ENCODE results near the gene UBL7.

UBL7 gene

DNA sequence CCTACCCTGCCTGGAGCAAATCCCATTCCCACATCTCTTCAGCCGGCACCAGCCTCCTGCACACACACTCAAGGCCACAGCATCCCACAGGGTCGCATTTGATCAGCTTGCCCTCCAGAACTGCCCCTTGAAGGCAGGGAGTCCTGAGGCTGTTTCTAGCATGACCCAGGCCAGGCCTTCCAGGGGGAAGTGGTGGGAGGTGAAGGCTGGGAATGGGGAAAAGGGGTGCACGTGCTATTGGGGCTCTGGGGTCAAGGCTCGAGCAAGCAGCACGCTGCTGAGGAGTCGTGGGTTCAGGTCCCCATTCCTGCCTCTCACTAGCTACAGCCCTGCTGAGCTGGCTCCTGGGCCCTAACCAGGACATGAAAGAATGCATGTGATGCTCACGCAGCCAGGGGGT, 52.1 kb downstream of the UBL7 start:
- peaks cover 4% of the 10 kb centered on the region for H3K27me3 ChIP-seq
- no peaks in the 10 kb centered on the region for H3K9me3 ChIP-seq
- TF ChIP-seq, protein P1, sequence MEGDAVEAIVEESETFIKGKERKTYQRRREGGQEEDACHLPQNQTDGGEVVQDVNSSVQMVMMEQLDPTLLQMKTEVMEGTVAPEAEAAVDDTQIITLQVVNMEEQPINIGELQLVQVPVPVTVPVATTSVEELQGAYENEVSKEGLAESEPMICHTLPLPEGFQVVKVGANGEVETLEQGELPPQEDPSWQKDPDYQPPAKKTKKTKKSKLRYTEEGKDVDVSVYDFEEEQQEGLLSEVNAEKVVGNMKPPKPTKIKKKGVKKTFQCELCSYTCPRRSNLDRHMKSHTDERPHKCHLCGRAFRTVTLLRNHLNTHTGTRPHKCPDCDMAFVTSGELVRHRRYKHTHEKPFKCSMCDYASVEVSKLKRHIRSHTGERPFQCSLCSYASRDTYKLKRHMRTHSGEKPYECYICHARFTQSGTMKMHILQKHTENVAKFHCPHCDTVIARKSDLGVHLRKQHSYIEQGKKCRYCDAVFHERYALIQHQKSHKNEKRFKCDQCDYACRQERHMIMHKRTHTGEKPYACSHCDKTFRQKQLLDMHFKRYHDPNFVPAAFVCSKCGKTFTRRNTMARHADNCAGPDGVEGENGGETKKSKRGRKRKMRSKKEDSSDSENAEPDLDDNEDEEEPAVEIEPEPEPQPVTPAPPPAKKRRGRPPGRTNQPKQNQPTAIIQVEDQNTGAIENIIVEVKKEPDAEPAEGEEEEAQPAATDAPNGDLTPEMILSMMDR (IDR thresholded peaks at IDR 0.05), result no peak
- H3K36me3 ChIP-seq, result no peaks in the 10 kb centered on the region
- H3K4me1 ChIP-seq (ENCODE audit: control insufficient read depth in 1 of 2, insufficient read depth in 1 of 2, low read depth in 1 of 2, low read length in 1 of 2), result peaks cover 7 to 9% of the 10 kb centered on the region in 2 experiments
- no peak overlapping the region for H3K4me3 ChIP-seq (ENCODE audit: low read depth in 1 of 2, low read length in 1 of 2)
- H3K27ac ChIP-seq, result no peak overlapping the region

DNA sequence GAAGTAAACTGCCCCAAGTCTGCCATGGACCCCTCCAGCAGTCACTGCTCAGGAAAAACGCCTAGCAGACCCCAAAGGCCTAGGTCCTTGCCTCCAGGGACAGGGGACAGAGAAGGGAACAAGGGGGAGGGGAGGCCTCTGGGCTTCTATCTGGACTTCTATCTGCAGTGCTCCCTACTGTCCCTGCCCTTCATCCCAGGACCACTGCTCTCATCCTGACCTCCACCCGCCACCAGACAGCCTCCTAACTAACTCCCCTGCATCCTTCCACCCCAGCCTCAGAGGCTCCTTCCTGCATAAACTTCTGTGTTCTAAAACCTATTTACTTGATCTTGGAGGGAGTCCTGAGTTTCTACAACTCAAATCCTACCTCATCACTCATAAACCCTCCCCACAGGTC, 52.6 kb downstream of the UBL7 start:
- Histone ChIP-seq H3K4me1 (ENCODE audit: control insufficient read depth in 1 of 2, insufficient read depth in 1 of 2, low read depth in 1 of 2, low read length in 1 of 2) (peaks cover 11 to 13% of the 10 kb centered on the region in 2 experiments), H3K27ac (no peak overlapping the region), H3K36me3 (no peaks in the 10 kb centered on the region), H3K4me3 (ENCODE audit: low read depth in 1 of 2, low read length in 1 of 2) (no peak overlapping the region), H3K27me3 (peaks cover 7% of the 10 kb centered on the region), H3K9me3 (no peaks in the 10 kb centered on the region)
- TF ChIP-seq, protein P1 (IDR thresholded peaks at IDR 0.05), result no peak

DNA sequence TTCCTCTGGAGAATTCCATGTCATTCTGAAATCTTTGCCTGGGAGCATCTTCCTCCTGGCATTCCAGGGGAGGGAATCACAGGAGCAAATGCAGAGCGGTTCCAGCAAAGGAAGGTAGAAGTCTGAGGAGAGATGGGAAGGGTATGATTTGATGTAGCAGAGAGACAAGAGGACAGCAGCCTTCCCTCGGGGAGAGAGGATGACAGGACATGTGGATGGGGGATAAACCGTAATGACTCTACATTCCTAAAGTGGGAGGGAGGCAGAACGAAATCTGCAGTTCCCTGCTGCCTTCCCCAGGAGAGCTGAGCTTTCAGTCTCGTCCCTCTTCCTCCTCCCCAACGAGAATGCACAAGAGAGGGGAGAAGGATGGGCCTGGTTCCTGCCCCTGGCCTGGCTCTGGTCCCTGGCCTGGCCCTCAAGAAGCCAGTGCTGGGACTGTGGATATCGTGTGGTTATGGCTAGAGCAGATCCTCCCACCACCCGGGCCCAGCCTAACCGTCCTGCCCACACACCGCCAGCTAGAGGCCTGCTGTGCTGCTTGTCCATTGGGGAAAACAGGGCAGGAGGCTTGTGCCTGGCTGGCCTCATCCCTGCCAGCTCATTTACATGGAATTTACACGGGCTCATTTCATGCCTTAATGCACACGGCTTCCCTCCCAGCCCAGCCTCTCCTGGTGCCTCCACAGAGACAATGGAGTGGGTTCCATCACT, 53.8 kb downstream of the UBL7 start:
- Histone ChIP-seq H3K9me3 (no peaks in the 10 kb centered on the region), H3K27me3 (peaks cover 7% of the 10 kb centered on the region), H3K27ac (no peak overlapping the region), H3K4me1 (ENCODE audit: control insufficient read depth in 1 of 2, insufficient read depth in 1 of 2, low read depth in 1 of 2, low read length in 1 of 2) (peaks cover 23 to 25% of the 10 kb centered on the region in 2 experiments), H3K36me3 (no peaks in the 10 kb centered on the region), H3K4me3 (ENCODE audit: low read depth in 1 of 2, low read length in 1 of 2) (no peak overlapping the region)
- TF ChIP-seq, protein P1 (IDR thresholded peaks at IDR 0.05), result no peak

DNA sequence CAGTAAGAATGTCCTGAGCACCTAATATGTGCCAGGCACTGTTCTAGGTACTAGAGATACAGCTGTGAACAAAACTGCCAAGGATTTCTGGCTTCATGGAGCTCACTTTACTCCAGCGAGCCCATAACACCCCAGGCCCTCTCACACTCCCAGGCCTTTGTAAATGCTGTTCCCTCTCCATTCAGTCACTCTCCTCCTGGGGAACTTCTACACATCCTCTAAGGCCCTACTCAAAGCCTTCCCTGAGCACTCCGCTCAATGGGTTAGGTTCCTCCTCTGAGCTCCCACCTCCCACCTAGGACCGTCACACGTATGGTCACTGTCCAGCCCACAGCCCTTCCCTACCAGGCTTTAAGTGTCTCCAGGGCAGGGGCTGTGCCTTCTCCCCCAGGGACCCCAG, 54.4 kb downstream of the UBL7 start:
- Histone ChIP-seq H3K36me3 (no peaks in the 10 kb centered on the region), H3K4me3 (ENCODE audit: low read depth in 1 of 2, low read length in 1 of 2) (no peak overlapping the region), H3K9me3 (no peaks in the 10 kb centered on the region), H3K4me1 (ENCODE audit: control insufficient read depth in 1 of 2, insufficient read depth in 1 of 2, low read depth in 1 of 2, low read length in 1 of 2) (peaks cover 23 to 30% of the 10 kb centered on the region in 2 experiments), H3K27ac (no peak overlapping the region), H3K27me3 (peaks cover 7% of the 10 kb centered on the region)
- TF ChIP-seq, protein P1 (IDR thresholded peaks at IDR 0.05), result no peak

DNA sequence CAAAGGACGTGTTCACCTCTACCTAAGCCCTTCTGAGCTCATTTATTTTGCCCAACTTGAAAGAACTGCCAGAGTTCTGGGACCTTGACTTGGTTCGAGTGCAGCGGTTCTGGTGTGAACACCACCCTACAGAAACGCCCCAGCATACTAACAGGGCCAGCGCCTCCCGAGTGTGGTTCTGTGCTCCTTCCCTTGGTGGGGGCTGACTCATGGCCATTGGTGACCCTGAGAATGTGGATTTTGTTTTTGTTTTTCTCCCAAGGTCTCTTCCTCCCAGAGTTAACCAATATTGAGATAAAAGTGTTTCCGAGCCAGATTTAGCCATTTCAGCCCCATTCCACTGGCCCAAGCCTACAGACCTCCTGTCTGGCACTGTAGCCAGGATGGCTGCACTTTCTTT, 55.1 kb downstream of the UBL7 start:
- H3K36me3 ChIP-seq, result no peaks in the 10 kb centered on the region
- TF ChIP-seq, protein P1 (IDR thresholded peaks at IDR 0.05), result no peak
- H3K4me3 ChIP-seq (ENCODE audit: low read depth in 1 of 2, low read length in 1 of 2), result no peak overlapping the region
- H3K4me1 ChIP-seq (ENCODE audit: control insufficient read depth in 1 of 2, insufficient read depth in 1 of 2, low read depth in 1 of 2, low read length in 1 of 2), result peaks cover 23 to 33% of the 10 kb centered on the region in 2 experiments
- no peak overlapping the region for H3K27ac ChIP-seq
- no peaks in the 10 kb centered on the region for H3K9me3 ChIP-seq
- peaks cover 14% of the 10 kb centered on the region for H3K27me3 ChIP-seq
